ENCODE measurements around the gene STIP1.

The STIP1 gene

GRCh38 chr11:64231546-64231945 is 45.6 kb downstream of the STIP1 start:
- Histone ChIP-seq H3K79me2 (ENCODE audit: low read length) (peaks cover 21% of the 10 kb centered on the region), H3K4me3 (ENCODE audit: low read length) (peak overlapping the region; percentile 89; the same call in 1 of the 2 replicates), H2AFZ (ENCODE audit: low read depth, low read length) (no peak overlapping the region), H3K36me3 (replicated peaks; ENCODE audit: low read depth, low read length) (peaks cover 8% of the 10 kb centered on the region), H3K4me2 (ENCODE audit: low read length) (peak overlapping the region; percentile 93), H3K27ac (ENCODE audit: low read length) (no peak overlapping the region), H3K27me3 (ENCODE audit: low read depth, low read length) (no peaks in the 10 kb centered on the region), H3K9ac (ENCODE audit: low read length) (no peak overlapping the region), H3K4me1 (ENCODE audit: low read length) (peaks cover 29% of the 10 kb centered on the region), H3K9me3 (ENCODE audit: insufficient read depth, low read length) (no peaks in the 10 kb centered on the region), H4K20me1 (ENCODE audit: insufficient read depth, low read length) (peaks cover 9% of the 10 kb centered on the region; the same call in 1 of the 2 replicates)
- no peak for TF ChIP-seq CTCF (IDR thresholded peaks at IDR 0.05; ENCODE audit: low read depth, low read length)
- TF ChIP-seq EZH2phosphoT487 (IDR thresholded peaks at IDR 0.05; ENCODE audit: low read depth), result no peak

- Histone ChIP-seq H2AFZ (ENCODE audit: low read depth, low read length) (no peak overlapping the region), H3K27ac (ENCODE audit: low read length) (no peak overlapping the region)
Observed at GRCh38 chr11:64232182-64232966, 46.4 kb downstream of the STIP1 start.

GRCh38 chr11:64232967-64233315 is 47.0 kb downstream of the STIP1 start:
- H3K27me3 ChIP-seq (ENCODE audit: low read depth, low read length), result no peaks in the 10 kb centered on the region
- H3K27ac ChIP-seq (ENCODE audit: low read length), result no peak overlapping the region

More at GRCh38 chr11:64232182-64232966, 46.4 kb downstream of the STIP1 start:
- no peak overlapping the region for H3K9ac ChIP-seq (ENCODE audit: low read length)
- no peaks in the 10 kb centered on the region for H3K9me3 ChIP-seq (ENCODE audit: insufficient read depth, low read length)
- no peaks in the 10 kb centered on the region for H3K27me3 ChIP-seq (ENCODE audit: low read depth, low read length)
- peaks cover 30% of the 10 kb centered on the region for H3K4me1 ChIP-seq (ENCODE audit: low read length)
- H3K79me2 ChIP-seq (ENCODE audit: low read length), result peaks cover 15% of the 10 kb centered on the region
- H3K4me3 ChIP-seq (ENCODE audit: low read length), result no peak overlapping the region
- no peak overlapping the region for H3K4me2 ChIP-seq (ENCODE audit: low read length)
- H4K20me1 ChIP-seq (ENCODE audit: insufficient read depth, low read length), result peaks cover 9% of the 10 kb centered on the region; the same call in 1 of the 2 replicates
- H3K36me3 ChIP-seq (replicated peaks; ENCODE audit: low read depth, low read length), result peaks cover 11% of the 10 kb centered on the region
- TF ChIP-seq CTCF (IDR thresholded peaks at IDR 0.05; ENCODE audit: low read depth, low read length), result no peak
- no peak for TF ChIP-seq EZH2phosphoT487 (IDR thresholded peaks at IDR 0.05; ENCODE audit: low read depth)

More at GRCh38 chr11:64232967-64233315, 47.0 kb downstream of the STIP1 start:
- Histone ChIP-seq H3K79me2 (ENCODE audit: low read length) (peaks cover 13% of the 10 kb centered on the region), H3K4me3 (ENCODE audit: low read length) (no peak overlapping the region), H4K20me1 (ENCODE audit: insufficient read depth, low read length) (peaks cover 9% of the 10 kb centered on the region; the same call in 1 of the 2 replicates), H3K4me2 (ENCODE audit: low read length) (no peak overlapping the region), H3K9ac (ENCODE audit: low read length) (no peak overlapping the region), H3K36me3 (replicated peaks; ENCODE audit: low read depth, low read length) (peaks cover 17% of the 10 kb centered on the region), H3K4me1 (ENCODE audit: low read length) (peaks cover 32% of the 10 kb centered on the region), H3K9me3 (ENCODE audit: insufficient read depth, low read length) (no peaks in the 10 kb centered on the region), H2AFZ (ENCODE audit: low read depth, low read length) (no peak overlapping the region)
- TF ChIP-seq EZH2phosphoT487 (IDR thresholded peaks at IDR 0.05; ENCODE audit: low read depth) (no peak), CTCF (IDR thresholded peaks at IDR 0.05; ENCODE audit: low read depth, low read length) (no peak)
